RKO (cell line): ENCODE results near the gene APOD.
"Not testable (repeated sequence)": the region's sequence is repeated elsewhere in the genome, so short reads cannot be mapped to it uniquely, and the experiment has no call there.

ENCODE experiments used
- DNase-seq: peaks from one replicate; pipeline ENCODE4 v3.0.0-alpha.2; 2016; ENCODE audit warnings: low spot score

APOD gene

DNA sequence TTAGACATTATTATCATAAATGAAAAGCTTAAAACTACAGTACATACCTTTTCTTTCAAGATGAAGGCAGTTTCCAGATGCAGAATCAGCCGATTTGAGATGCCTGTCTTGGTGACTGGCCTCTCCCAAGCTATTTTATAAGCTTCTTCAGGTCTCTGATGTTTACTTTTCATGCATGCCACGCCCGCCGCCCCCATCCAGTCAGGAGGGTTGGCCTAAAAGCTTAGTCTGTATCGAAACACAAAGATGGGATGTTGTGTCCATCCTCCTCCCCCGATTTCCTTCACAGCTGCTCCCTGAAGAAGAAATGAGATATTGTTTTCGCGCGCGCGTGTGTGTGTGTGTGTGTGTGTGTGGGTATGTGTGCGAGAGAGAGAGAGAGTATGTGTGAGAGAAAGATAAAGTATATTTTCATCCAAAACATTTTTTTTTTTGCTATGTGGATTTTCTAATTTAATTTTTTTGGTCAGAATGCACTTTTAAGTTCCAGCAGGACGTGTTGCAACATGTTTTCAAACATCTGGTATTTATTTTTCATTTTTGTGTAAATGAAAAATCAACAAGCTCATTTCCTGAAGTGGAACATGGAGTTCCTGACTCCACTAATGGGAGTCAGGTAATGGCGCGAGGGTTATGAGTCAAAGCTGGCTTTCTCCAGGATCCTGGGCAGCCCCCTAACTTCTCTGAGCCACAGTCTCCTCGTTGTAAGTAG, at the start of gene APOD:
Gene APOD, minus strand, starts transcription at position 110 of the 712 bp plus-strand sequence. CDS start 4,479 bp downstream, outside the sequence.
- DNase-seq: no peak

DNA sequence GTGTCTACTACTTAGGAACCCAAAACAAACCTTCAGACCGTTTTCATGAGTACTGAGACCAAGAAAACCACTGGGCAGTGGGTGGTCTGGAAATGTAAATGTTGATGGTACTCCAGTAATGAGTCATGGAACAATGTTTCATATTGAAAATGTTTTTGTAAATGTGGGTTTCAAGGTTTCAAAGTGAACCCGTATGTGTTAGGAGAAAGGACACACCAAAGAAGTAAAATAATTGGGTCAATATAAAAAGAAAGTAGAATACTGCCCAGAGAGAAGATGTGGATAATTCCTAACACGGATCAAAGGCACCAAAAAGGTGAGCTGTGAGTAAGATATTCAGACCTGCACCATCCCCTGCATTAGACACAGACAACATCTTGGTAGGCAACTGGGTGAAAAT, 49.6 kb upstream of the APOD start:
- DNase-seq: not testable (repeated sequence)

- not testable (repeated sequence) for DNase-seq
Measured at GRCh38 chr3:195632501-195633185, 48.9 kb upstream of the APOD start.

- not testable (repeated sequence) for DNase-seq
Measured at GRCh38 chr3:195632046-195632445, 48.3 kb upstream of the APOD start.

GRCh38 chr3:195630938-195631495, 47.3 kb upstream of the APOD start:
- not testable (repeated sequence) for DNase-seq

DNA sequence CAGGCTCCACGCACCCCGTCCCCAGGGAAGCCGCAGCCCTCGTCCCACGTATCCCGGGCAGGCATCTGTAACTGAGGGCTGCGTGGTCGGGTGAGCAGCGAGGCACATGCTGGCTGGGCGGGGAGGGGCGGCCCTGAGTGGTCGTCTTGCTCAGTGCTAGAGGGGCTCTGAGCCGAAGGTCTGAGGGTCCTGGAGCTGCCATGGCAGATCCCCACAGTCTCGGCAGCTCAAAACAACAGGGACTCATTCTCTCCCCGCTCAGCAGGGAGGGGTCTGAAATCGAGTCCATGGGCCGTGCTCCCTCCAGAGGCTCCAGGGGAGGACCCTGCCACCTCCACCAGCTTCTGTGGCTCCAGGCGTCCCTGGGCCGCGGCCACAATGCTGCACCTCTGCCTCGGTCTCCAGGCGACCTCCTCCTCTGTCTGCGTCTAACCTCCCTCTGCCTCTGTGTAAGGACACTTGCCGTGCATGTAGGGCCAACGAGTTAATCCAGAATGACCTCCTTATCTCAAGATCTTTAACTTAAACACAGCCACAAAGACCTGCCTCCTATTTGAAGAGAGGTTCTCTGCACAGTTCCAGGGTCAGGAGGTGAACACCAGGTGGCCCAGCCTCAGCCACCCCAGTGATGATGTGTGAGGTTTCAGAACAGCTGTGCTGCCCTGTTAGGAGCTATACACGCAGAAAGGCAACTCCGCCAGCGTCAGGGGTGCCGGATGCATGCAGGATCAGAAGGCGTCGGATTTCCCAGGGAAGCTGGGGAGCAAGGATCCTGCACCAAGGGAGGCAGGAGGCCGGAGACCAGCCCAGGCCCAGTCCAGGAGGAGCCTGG, 46.6 kb upstream of the APOD start:
- not testable (repeated sequence) for DNase-seq

- DNase-seq: not testable (repeated sequence)
Measured at GRCh38 chr3:195629682-195630081, 45.9 kb upstream of the APOD start.

- DNase-seq: not testable (repeated sequence)
Measured at GRCh38 chr3:195628386-195628920, 44.7 kb upstream of the APOD start.

GRCh38 chr3:195627515-195628385, 44.0 kb upstream of the APOD start:
- not testable (repeated sequence) for DNase-seq

- not testable (repeated sequence) for DNase-seq
Measured at GRCh38 chr3:195624603-195625560, 41.1 kb upstream of the APOD start.

DNA sequence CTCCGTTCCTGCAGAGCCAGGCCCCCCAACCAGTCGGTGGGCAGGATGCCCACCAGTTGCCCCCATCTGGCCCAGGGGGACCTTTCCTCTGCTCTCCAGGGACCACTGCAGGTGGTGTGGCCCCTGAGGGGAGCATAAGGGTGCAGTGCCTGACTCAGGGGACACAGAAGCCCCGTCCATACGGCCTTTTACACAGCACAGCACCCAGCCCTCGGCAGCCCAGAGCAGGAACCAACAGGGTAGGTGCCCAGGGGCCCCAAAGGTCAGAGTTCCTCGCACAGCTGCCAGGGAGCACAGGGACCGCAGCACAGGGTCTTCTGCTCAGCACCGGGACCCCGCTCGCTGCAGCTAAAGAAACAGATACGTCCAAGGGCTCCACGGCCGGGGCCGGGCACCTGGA, 40.4 kb upstream of the APOD start:
- not testable (repeated sequence) for DNase-seq

DNA sequence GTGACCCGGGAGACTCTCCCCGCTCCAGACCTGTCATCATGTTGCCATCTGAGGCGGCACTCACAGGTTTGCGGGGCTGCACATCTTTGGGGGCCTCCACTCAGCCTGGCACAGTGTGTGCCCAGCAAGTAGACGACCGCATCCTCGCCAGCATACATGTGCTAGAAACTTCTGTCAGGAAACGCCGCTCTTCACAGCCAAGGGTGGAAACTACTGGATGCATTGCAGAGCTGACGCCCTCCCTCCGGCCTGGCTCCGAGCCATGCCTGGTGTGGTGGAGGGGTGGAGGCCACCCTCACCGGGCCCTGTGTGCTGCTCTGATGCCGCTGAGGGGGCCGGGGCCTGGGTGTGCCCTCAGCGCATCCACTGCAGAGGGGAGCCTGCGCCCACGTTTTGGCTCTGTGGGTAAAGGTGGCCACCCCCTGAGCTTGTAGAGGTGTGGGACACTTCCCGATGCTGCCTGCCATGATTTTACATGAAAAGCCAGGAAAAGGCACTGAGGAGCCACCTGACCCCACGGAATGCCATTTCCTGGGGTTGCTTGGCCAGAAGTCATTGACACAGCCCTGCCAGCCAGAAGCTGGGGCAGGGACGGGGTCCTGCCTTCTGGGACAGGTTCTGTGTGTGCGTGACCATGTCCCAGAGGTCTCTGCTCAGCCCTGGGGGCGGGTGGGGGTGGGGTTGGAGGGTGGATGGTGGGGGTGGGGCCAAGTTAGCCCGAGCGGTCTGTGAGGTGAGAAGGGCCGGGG, 39.7 kb upstream of the APOD start:
- DNase-seq: not testable (repeated sequence)

DNA sequence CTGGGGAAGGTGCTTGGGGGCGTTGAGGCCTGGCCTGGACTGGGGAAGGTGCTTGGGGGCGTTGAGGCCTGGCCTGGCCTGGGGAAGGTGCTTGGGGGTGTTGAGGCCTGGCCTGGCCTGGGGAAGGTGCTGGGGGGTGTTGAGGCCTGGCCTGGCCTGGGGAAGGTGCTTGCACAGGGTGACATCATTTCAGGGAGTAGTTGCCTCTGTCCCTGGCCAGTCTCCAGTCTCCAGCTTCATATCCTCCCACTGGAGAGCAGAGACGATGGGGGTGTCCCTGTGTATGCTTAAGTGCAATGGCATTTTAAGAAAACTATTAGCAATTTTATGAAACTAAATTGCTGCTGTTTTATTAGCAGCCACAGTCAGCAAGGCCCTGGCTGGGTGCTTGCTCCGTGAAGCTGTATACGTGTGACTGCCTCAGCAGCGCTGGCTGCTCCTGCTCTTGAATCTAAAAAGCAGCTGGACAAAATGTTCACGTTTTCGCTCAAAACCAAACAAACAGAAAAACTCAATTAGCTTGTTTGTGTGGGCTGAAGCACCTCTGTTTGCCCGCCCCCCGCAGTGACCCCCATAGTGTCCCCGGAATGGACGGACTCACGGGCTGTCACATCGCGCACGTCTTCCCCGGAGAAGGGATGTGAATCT, 38.9 kb upstream of the APOD start:
- not testable (repeated sequence) for DNase-seq

GRCh38 chr3:195622012-195622411, 38.3 kb upstream of the APOD start:
- not testable (repeated sequence) for DNase-seq

DNA sequence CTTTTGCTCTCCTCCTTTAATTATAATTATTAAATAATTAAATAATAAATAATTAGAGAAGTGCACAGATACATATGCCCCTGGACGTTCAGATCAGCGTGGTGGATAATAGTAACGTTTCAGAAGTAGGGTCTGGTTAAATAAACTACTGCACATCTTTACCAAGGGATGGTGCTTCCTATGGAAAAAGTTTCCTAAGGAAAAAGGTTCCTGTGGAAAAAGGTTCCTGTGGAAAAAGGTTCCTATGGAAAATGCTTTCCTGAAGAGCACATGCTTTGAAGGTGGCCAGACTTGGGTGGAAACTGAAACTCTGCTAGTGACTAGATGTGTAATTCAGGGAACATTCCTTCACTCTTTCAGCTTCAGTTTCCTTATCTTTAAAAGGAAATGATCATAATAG, 37.4 kb upstream of the APOD start:
- DNase-seq: not testable (repeated sequence)

GRCh38 chr3:195620476-195620875, 36.7 kb upstream of the APOD start:
- DNase-seq: not testable (repeated sequence)

DNA sequence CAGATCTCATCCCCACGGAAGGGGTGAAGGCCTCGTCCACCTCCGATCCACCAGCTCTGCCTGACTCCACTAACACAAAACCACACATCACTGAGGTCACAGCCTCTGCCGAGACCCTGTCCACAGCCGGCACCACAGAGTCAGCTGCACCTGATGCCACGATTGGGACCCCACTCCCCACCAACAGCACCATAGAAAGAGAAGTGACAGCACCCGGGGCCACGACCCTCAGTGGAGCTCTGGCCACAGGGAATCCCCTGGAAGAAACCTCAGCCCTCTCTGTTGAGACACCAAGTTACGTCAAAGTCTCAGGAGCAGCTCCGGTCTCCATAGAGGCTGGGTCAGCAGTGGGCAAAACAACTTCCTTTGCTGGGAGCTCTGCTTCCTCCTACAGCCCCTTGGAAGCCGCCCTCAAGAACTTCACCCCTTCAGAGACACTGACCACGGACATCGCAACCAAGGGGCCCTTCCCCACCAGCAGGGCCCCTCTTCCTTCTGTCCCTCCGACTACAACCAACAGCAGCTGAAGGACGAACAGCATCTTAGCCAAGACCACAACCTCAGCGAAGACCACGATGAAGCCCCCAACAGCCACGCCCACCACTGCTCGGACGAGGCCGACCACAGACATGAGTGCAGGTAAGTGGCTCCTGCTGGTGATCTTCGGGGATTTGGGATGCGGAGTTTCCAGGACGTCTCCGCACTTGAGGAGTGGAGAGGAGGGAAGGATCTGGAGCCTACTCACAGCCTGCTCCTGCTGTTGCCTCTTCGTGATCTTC, 36.0 kb upstream of the APOD start:
- not testable (repeated sequence) for DNase-seq
